ENCODE measurements around the gene SSTR5. TPM values are rescaled to one million over a fixed set of nuclear protein-coding genes. Genes with fewer than 3 reads are reported as not detected.
A peak's percentile ranks its signal among the peaks of the same experiment; 100 is the strongest.
"Not testable (repeated sequence)": the region's sequence is repeated elsewhere in the genome, so short reads cannot be mapped to it uniquely, and the experiment has no call there.

The SSTR5 gene
- total and polyA plus RNA-seq, 4 donors, result 0.38 to 0.96 (median 0.79) TPM

DNA sequence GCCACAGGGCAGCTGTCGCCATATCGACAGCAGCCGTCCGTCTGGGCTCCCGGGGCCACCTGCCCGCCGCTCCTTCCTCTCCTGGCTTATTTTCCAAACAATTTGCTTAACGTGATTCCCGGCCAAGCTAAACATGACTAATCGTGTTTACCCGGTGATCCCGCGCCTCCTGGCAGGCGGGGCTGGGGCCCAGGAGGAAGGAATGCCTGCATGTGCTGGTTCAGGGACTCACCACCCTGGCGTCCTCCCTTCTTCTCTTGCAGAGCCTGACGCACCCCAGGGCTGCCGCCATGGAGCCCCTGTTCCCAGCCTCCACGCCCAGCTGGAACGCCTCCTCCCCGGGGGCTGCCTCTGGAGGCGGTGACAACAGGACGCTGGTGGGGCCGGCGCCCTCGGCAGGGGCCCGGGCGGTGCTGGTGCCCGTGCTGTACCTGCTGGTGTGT is 6.1 kb downstream of the SSTR5 start:
- no peak overlapping the region for H3K4me3 ChIP-seq (ENCODE audit: low read depth, low read length)
- H3K9me3 ChIP-seq (ENCODE audit: control insufficient read depth, insufficient read depth, low read length), result no peaks in the 10 kb centered on the region
- H3K27me3 ChIP-seq (ENCODE audit: control insufficient read depth, insufficient read depth, low read length), result peaks cover 21% of the 10 kb centered on the region
- peak in 1 of 6 donors; percentile 45 for DNase-seq (ENCODE audit: low read depth in 4 of 6, low spot score in 6 of 6)
- H3K4me1 ChIP-seq (ENCODE audit: control insufficient read depth, insufficient read depth, low read length), result peaks cover 26% of the 10 kb centered on the region
- WGBS (ENCODE audit: insufficient coverage), result 49% methylated on average over 24 of the region's 28 CpGs
- H3K27ac ChIP-seq (ENCODE audit: low read depth, low read length), result no peak overlapping the region
- no peaks in the 10 kb centered on the region for H3K36me3 ChIP-seq (ENCODE audit: control insufficient read depth, insufficient read depth, low read length)

- Histone ChIP-seq H3K27me3 (ENCODE audit: control insufficient read depth, insufficient read depth, low read length) (peaks cover 15% of the 10 kb centered on the region), H3K27ac (ENCODE audit: low read depth, low read length) (no peak overlapping the region), H3K9me3 (ENCODE audit: control insufficient read depth, insufficient read depth, low read length) (no peaks in the 10 kb centered on the region), H3K4me1 (ENCODE audit: control insufficient read depth, insufficient read depth, low read length) (peaks cover 26% of the 10 kb centered on the region), H3K36me3 (ENCODE audit: control insufficient read depth, insufficient read depth, low read length) (no peaks in the 10 kb centered on the region), H3K4me3 (ENCODE audit: low read depth, low read length) (no peak overlapping the region)
- 96% methylated on average over 29 of the region's 43 CpGs for WGBS (ENCODE audit: insufficient coverage)
- DNase-seq (ENCODE audit: low read depth in 4 of 6, low spot score in 6 of 6), result no peak
Measured at GRCh38 chr16:1079341-1079740, 6.8 kb downstream of the SSTR5 start.

- Histone ChIP-seq H3K36me3 (ENCODE audit: control insufficient read depth, insufficient read depth, low read length) (no peaks in the 10 kb centered on the region), H3K27me3 (ENCODE audit: control insufficient read depth, insufficient read depth, low read length) (peaks cover 11% of the 10 kb centered on the region), H3K9me3 (ENCODE audit: control insufficient read depth, insufficient read depth, low read length) (peaks cover 5% of the 10 kb centered on the region), H3K27ac (ENCODE audit: low read depth, low read length) (no peak overlapping the region), H3K4me1 (ENCODE audit: control insufficient read depth, insufficient read depth, low read length) (peaks cover 26% of the 10 kb centered on the region), H3K4me3 (ENCODE audit: low read depth, low read length) (no peak overlapping the region)
- DNase-seq (ENCODE audit: low read depth in 4 of 6, low spot score in 6 of 6), result no peak
- WGBS (ENCODE audit: insufficient coverage), result 79% methylated on average over 36 of the region's 45 CpGs
Measured at GRCh38 chr16:1079786-1080525, 7.4 kb downstream of the SSTR5 start.

GRCh38 chr16:1080801-1081733 is 8.5 kb downstream of the SSTR5 start:
- no peak overlapping the region for H3K27ac ChIP-seq (ENCODE audit: low read depth, low read length)
- peaks cover 11% of the 10 kb centered on the region for H3K27me3 ChIP-seq (ENCODE audit: control insufficient read depth, insufficient read depth, low read length)
- no peak for DNase-seq (ENCODE audit: low read depth in 4 of 6, low spot score in 6 of 6)
- peaks cover 9% of the 10 kb centered on the region for H3K9me3 ChIP-seq (ENCODE audit: control insufficient read depth, insufficient read depth, low read length)
- no peak overlapping the region for H3K4me3 ChIP-seq (ENCODE audit: low read depth, low read length)
- peaks cover 26% of the 10 kb centered on the region for H3K4me1 ChIP-seq (ENCODE audit: control insufficient read depth, insufficient read depth, low read length)
- 29% methylated on average over 37 of the region's 42 CpGs for WGBS (ENCODE audit: insufficient coverage)
- H3K36me3 ChIP-seq (ENCODE audit: control insufficient read depth, insufficient read depth, low read length), result no peaks in the 10 kb centered on the region

- Histone ChIP-seq H3K27me3 (ENCODE audit: control insufficient read depth, insufficient read depth, low read length) (peaks cover 11% of the 10 kb centered on the region), H3K4me3 (ENCODE audit: low read depth, low read length) (no peak overlapping the region), H3K27ac (ENCODE audit: low read depth, low read length) (no peak overlapping the region), H3K9me3 (ENCODE audit: control insufficient read depth, insufficient read depth, low read length) (peaks cover 9% of the 10 kb centered on the region), H3K4me1 (ENCODE audit: control insufficient read depth, insufficient read depth, low read length) (peaks cover 26% of the 10 kb centered on the region), H3K36me3 (ENCODE audit: control insufficient read depth, insufficient read depth, low read length) (no peaks in the 10 kb centered on the region)
- WGBS (ENCODE audit: insufficient coverage), result 71% methylated on average over 22 of the region's 22 CpGs
- no peak for DNase-seq (ENCODE audit: low read depth in 4 of 6, low spot score in 6 of 6)
Measured at GRCh38 chr16:1081734-1082265, 9.3 kb downstream of the SSTR5 start.

- H3K4me3 ChIP-seq (ENCODE audit: low read depth, low read length), result no peak overlapping the region
- H3K27me3 ChIP-seq (ENCODE audit: control insufficient read depth, insufficient read depth, low read length), result peaks cover 6% of the 10 kb centered on the region
- peaks cover 23% of the 10 kb centered on the region for H3K4me1 ChIP-seq (ENCODE audit: control insufficient read depth, insufficient read depth, low read length)
- peaks cover 9% of the 10 kb centered on the region for H3K9me3 ChIP-seq (ENCODE audit: control insufficient read depth, insufficient read depth, low read length)
- WGBS (ENCODE audit: insufficient coverage), result 77% methylated on average over 21 of the region's 21 CpGs
- DNase-seq (ENCODE audit: low read depth in 4 of 6, low spot score in 6 of 6), result no peak
- no peaks in the 10 kb centered on the region for H3K36me3 ChIP-seq (ENCODE audit: control insufficient read depth, insufficient read depth, low read length)
- no peak overlapping the region for H3K27ac ChIP-seq (ENCODE audit: low read depth, low read length)
Measured at GRCh38 chr16:1082266-1082951, 9.9 kb downstream of the SSTR5 start.

- peaks cover 9% of the 10 kb centered on the region for H3K9me3 ChIP-seq (ENCODE audit: control insufficient read depth, insufficient read depth, low read length)
- H3K27ac ChIP-seq (ENCODE audit: low read depth, low read length), result no peak overlapping the region
- H3K4me3 ChIP-seq (ENCODE audit: low read depth, low read length), result no peak overlapping the region
- H3K36me3 ChIP-seq (ENCODE audit: control insufficient read depth, insufficient read depth, low read length), result no peaks in the 10 kb centered on the region
- 57% methylated on average over 26 of the region's 34 CpGs for WGBS (ENCODE audit: insufficient coverage)
- no peak for DNase-seq (ENCODE audit: low read depth in 4 of 6, low spot score in 6 of 6)
- H3K27me3 ChIP-seq (ENCODE audit: control insufficient read depth, insufficient read depth, low read length), result peaks cover 6% of the 10 kb centered on the region
- peaks cover 21% of the 10 kb centered on the region for H3K4me1 ChIP-seq (ENCODE audit: control insufficient read depth, insufficient read depth, low read length)
Measured at GRCh38 chr16:1082952-1083675, 10.6 kb downstream of the SSTR5 start.

DNA sequence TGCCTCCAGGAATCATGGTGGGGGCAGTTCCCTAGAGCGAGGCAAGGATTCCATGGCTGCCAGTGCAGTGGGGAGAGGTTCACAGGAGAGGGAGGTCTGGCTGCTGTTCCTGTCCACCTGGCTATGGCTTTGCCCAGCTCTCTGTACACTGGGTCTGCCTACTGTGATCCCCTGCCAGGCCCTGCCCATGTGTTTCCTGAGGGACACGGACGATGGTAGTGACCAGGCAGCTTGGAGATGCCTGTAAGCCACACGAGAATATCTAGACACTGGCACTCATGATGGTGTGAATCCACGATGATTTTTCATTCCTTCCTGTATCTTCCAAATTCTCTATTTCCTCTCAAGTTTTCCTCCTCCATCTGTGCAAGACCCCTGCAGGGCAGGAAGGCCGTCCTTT is 12.4 kb downstream of the SSTR5 start:
- WGBS (ENCODE audit: insufficient coverage), result 78% methylated on average over 5 of the region's 6 CpGs

GRCh38 chr16:1086443-1086842 is 13.9 kb downstream of the SSTR5 start:
- H3K27ac ChIP-seq (ENCODE audit: low read depth, low read length); H3K9me3 ChIP-seq (ENCODE audit: control insufficient read depth, insufficient read depth, low read length); H3K36me3 ChIP-seq (ENCODE audit: control insufficient read depth, insufficient read depth, low read length); H3K4me3 ChIP-seq (ENCODE audit: low read depth, low read length); DNase-seq (ENCODE audit: low read depth in 4 of 6, low spot score in 6 of 6); H3K27me3 ChIP-seq (ENCODE audit: control insufficient read depth, insufficient read depth, low read length): not testable (repeated sequence)
- 100% methylated on average over 1 of the region's 10 CpGs for WGBS (ENCODE audit: insufficient coverage)
- peaks cover 40% of the 10 kb centered on the region for H3K4me1 ChIP-seq (ENCODE audit: control insufficient read depth, insufficient read depth, low read length)

More for the DNA sequence above, 12.4 kb downstream of the SSTR5 start:
- no peak for DNase-seq (ENCODE audit: low read depth in 4 of 6, low spot score in 6 of 6)
- H3K4me3 ChIP-seq (ENCODE audit: low read depth, low read length), result no peak overlapping the region
- no peak overlapping the region for H3K27ac ChIP-seq (ENCODE audit: low read depth, low read length)
- peaks cover 9% of the 10 kb centered on the region for H3K9me3 ChIP-seq (ENCODE audit: control insufficient read depth, insufficient read depth, low read length)
- peaks cover 10% of the 10 kb centered on the region for H3K27me3 ChIP-seq (ENCODE audit: control insufficient read depth, insufficient read depth, low read length)
- peaks cover 31% of the 10 kb centered on the region for H3K4me1 ChIP-seq (ENCODE audit: control insufficient read depth, insufficient read depth, low read length)
- no peaks in the 10 kb centered on the region for H3K36me3 ChIP-seq (ENCODE audit: control insufficient read depth, insufficient read depth, low read length)

Measured in spinal cord (tissue), 10 donors.